A549 treated with RU486 at 1 μM for 4 hours (cell line): ENCODE results near the gene OR2M7. TPM values are rescaled to one million over a fixed set of nuclear protein-coding genes. Genes with fewer than 3 reads are reported as not detected.

Source experiments
- total RNA-seq: library from RNA; stranded (reverse); fragments of 200-300 nt; extraction: Qiagen RNA extraction; gene quantifications from 5 replicates; pipeline ENCODE4 v1.2.3, GENCODE V29; 2022; ENCODE audit warnings: low read depth

Gene OR2M7
- not detected in 5 replicates for total RNA-seq

DNA sequence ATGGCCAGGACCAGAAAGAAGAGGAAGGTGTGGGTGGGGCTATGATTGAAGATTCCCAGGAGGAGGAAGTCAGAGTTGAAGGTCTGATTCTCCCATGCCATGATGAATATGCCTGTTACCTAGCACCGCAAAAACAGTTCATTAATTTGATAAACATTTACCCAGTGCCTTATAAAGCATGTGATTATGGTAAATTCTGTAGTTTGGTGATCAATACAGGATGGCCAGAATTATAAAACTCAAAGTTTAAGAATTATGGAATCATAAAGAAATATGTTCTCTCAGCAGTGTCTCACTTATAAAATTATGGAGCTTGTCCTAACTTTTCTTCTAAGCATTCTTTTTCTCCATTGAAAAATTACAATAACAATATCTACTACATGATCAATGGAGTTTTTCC, at the start of gene OR2M7:
TSS of gene OR2M7 (minus strand) at position 101 of the 400 bp plus-strand sequence. CDS start at position 101, 0 bp downstream.

GRCh38 chr1:248361121-248361715, 36.9 kb upstream of the OR2M7 start, which contains the start of gene OR2T4:
Gene OR2T4 (plus strand): TSS chr1:248361665. CDS start chr1:248361665, 0 bp downstream.

GRCh38 chr1:248348475-248348874, 24.1 kb upstream of the OR2M7 start, which contains the start of gene OR14C36:
Gene OR14C36 (plus strand): TSS chr1:248348775. CDS start chr1:248348775, 0 bp downstream.

GRCh38 chr1:248303324-248303723, 21.0 kb downstream of the OR2M7 start, which contains the start of gene OR2T12:
Gene OR2T12 (minus strand): TSS chr1:248303424. CDS start chr1:248295578, 7,846 bp downstream.

GRCh38 chr1:248277876-248278275, 46.5 kb downstream of the OR2M7 start, which contains the start of gene OR2T33:
Gene OR2T33 (minus strand): TSS chr1:248277976. CDS start chr1:248273814, 4,162 bp downstream.

Other genes with a start within 250 kb of the OR2M7 start
- gene OR2L13, start 229.4 kb downstream of the OR2M7 start, total RNA-seq: not detected in 5 replicates
- not detected in 5 replicates for gene OR2M5, start 179.4 kb downstream of the OR2M7 start, total RNA-seq
- not detected in 5 replicates for gene OR2M2, start 149.7 kb downstream of the OR2M7 start, total RNA-seq
- gene OR2M3, start 127.3 kb downstream of the OR2M7 start, total RNA-seq: not detected in 5 replicates
- not detected in 5 replicates for gene OR2M4, start 93.2 kb downstream of the OR2M7 start, total RNA-seq
- not detected in 5 replicates for gene OR2T33, start 46.6 kb downstream of the OR2M7 start, total RNA-seq
- not detected in 5 replicates for gene OR2T12, start 21.1 kb downstream of the OR2M7 start, total RNA-seq
- not detected in 5 replicates for gene OR14C36, start 24.2 kb upstream of the OR2M7 start, total RNA-seq
- not detected in 5 replicates for gene OR2T4, start 37.1 kb upstream of the OR2M7 start, total RNA-seq
- gene OR2T6, start 51.2 kb upstream of the OR2M7 start, total RNA-seq: not detected in 5 replicates
- not detected in 5 replicates for gene OR2T1, start 78.5 kb upstream of the OR2M7 start, total RNA-seq
- not detected in 5 replicates for gene OR2T2, start 121.1 kb upstream of the OR2M7 start, total RNA-seq
- gene OR2T3, start 148.8 kb upstream of the OR2M7 start, total RNA-seq: not detected in 5 replicates
- not detected in 5 replicates for gene OR2T5, start 164.0 kb upstream of the OR2M7 start, total RNA-seq
- not detected in 5 replicates for gene OR2G6, start 183.5 kb upstream of the OR2M7 start, total RNA-seq
- gene OR2T29, start 238.2 kb upstream of the OR2M7 start, total RNA-seq: not detected in 5 replicates